MCF 10A (cell line): ENCODE data around the gene UQCC5. TPM values are rescaled to one million over a fixed set of nuclear protein-coding genes. Genes with fewer than 3 reads are reported as not detected.

Source experiments
- BruUV-seq: library from RNA; stranded (reverse); fragments of 400-500 nt; replicated peaks from 2 replicates; lab custom pipeline; 2021; lab: Mats Ljungman, UMichigan
- CTCF ChIA-PET: fragments of 300-600 bp; sonication (Branson Sonifier 250); formaldehyde crosslinking; extraction: SDS; loops from one replicate; lab custom pipeline; 2021; ENCODE audit warnings: antibody characterized with exemption, inconsistent platforms; lab: Yijun Ruan, JAX
- POLR2A ChIA-PET: fragments of 300-600, 350-650 bp; sonication (Branson Sonifier 250); formaldehyde crosslinking; extraction: SDS; loops from one replicate; lab custom pipeline; 2020; ENCODE audit warnings: antibody characterized with exemption, inconsistent platforms; lab: Yijun Ruan, JAX
- DNase-seq: peaks from one replicate; pipeline ENCODE4 v3.0.0-alpha.2; 2018; ENCODE audit not compliant: unreplicated experiment
- H3K27ac Mint-ChIP-seq: one replicate; pipeline ENCODE4 v1.8.0; 2022; ENCODE audit warnings: mild to moderate bottlenecking, low read depth, mixed read lengths; ENCODE audit not compliant: unreplicated experiment
- H3K27me3 Mint-ChIP-seq: one replicate; pipeline ENCODE4 v1.8.0; 2022; ENCODE audit warnings: mixed read lengths; ENCODE audit not compliant: insufficient read depth, unreplicated experiment
- H3K36me3 Mint-ChIP-seq: one replicate; pipeline ENCODE4 v1.8.0; 2022; ENCODE audit warnings: mild to moderate bottlenecking, moderate library complexity, mixed read lengths; ENCODE audit not compliant: insufficient read depth, unreplicated experiment
- H3K4me1 Mint-ChIP-seq: one replicate; pipeline ENCODE4 v1.8.0; 2022; ENCODE audit warnings: mixed read lengths; ENCODE audit not compliant: insufficient read depth, unreplicated experiment
- H3K4me3 Mint-ChIP-seq: one replicate; pipeline ENCODE4 v1.8.0; 2022; ENCODE audit warnings: mild to moderate bottlenecking, moderate library complexity, mixed read lengths; ENCODE audit not compliant: unreplicated experiment
- H3K9me3 Mint-ChIP-seq: one replicate; pipeline ENCODE4 v1.8.0; 2022; ENCODE audit warnings: mixed read lengths; ENCODE audit not compliant: unreplicated experiment
- CTCF ChIP-seq: fragments of 200-600 bp; IDR thresholded peaks from one replicate; pipeline ENCODE4 v1.8.0; 2022; ENCODE audit warnings: antibody characterized with exemption, mild to moderate bottlenecking; ENCODE audit not compliant: unreplicated experiment
- intact Hi-C: fragments of 100-400 bp; cut with micrococcal nuclease; formaldehyde crosslinking; loops from 2 replicates; pipeline ENCODE4 v1.14.1; 2022
- total RNA-seq: library from RNA; stranded (reverse); gene quantifications from 2 replicates; pipeline ENCODE4 v1.2.3, GENCODE V29; 2022

UQCC5 gene
- total RNA-seq, 1 experiment from 2014 or later = 22.6 TPM

GRCh38 chr3:52488746-52489145 lies 47.7 kb upstream of the UQCC5 start:
- ChIA-PET POLR2A (no interaction called here), CTCF (interaction anchor here (0.7 kb wide), 1 partner anchor 23 kb away, joined by 4 read pairs; no protein-coding TSS in a partner anchor)
- Mint-ChIP-seq H3K4me3 (no peak overlapping the region), H3K4me1 (no peaks in the 10 kb centered on the region), H3K9me3 (no peaks in the 10 kb centered on the region), H3K36me3 (peaks cover 46% of the 10 kb centered on the region), H3K27me3 (no peaks in the 10 kb centered on the region), H3K27ac (no peak overlapping the region)
- no peak for DNase-seq
- intact Hi-C loops = no loop called here
- TF ChIP-seq CTCF = no peak
- no TSS peak for BruUV-seq

DNA sequence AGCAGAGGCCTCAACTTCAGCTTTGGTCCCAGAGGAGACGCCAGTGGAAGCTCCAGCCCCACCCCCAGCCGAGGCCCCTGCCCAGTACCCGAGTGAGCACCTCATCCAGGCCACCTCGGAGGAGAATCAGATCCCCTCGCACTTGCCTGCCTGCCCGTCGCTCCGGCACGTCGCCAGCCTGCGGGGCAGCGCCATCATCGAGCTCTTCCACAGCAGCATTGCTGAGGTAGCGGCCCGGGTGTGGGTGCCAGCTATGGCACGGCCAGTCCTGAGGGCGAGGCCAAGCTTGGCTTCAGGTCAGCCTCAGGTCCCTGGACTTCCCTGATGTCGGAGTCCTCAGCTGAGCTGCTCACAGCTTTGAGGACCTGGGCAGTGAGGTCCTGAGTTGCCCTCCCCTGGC lies 47.0 kb upstream of the UQCC5 start:
- Mint-ChIP-seq H3K27ac (no peak overlapping the region), H3K9me3 (no peaks in the 10 kb centered on the region), H3K27me3 (no peaks in the 10 kb centered on the region), H3K4me1 (no peaks in the 10 kb centered on the region), H3K36me3 (peaks cover 46% of the 10 kb centered on the region), H3K4me3 (no peak overlapping the region)
- DNase-seq = no peak
- intact Hi-C loops = no loop called here
- ChIA-PET CTCF (interaction anchor here (0.9 kb wide), 1 partner anchor 90 kb away, joined by 3 read pairs; no protein-coding TSS in a partner anchor), POLR2A (no interaction called here)
- no peak for TF ChIP-seq CTCF
- no TSS peak for BruUV-seq

- ChIA-PET POLR2A (interaction anchor here (0.5 kb wide), 1 partner anchor 642 kb away, joined by 4 read pairs; no protein-coding TSS in a partner anchor), CTCF (interaction anchor here (0.7 to 0.9 kb wide), 3 partner anchors 78 to 402 kb away, joined by 3 to 4 read pairs (median 3); no protein-coding TSS in a partner anchor)
- H3K27ac Mint-ChIP-seq = no peak overlapping the region
- H3K36me3 Mint-ChIP-seq = peaks cover 46% of the 10 kb centered on the region
- BruUV-seq = no TSS peak
- no peak for TF ChIP-seq CTCF
- intact Hi-C loops = no loop called here
- DNase-seq = no peak
- no peaks in the 10 kb centered on the region for H3K4me1 Mint-ChIP-seq
- no peak overlapping the region for H3K4me3 Mint-ChIP-seq
- H3K27me3 Mint-ChIP-seq = no peaks in the 10 kb centered on the region
- no peaks in the 10 kb centered on the region for H3K9me3 Mint-ChIP-seq
Observed at GRCh38 chr3:52490035-52490938, 46.1 kb upstream of the UQCC5 start.

GRCh38 chr3:52490939-52491526 lies 45.4 kb upstream of the UQCC5 start:
- Mint-ChIP-seq H3K27ac (no peak overlapping the region), H3K4me3 (no peak overlapping the region), H3K4me1 (no peaks in the 10 kb centered on the region), H3K36me3 (peaks cover 46% of the 10 kb centered on the region), H3K9me3 (no peaks in the 10 kb centered on the region), H3K27me3 (no peaks in the 10 kb centered on the region)
- BruUV-seq = no TSS peak
- no peak for DNase-seq
- no peak for TF ChIP-seq CTCF
- intact Hi-C loops = no loop called here
- CTCF ChIA-PET = interaction anchor here (0.7 to 1.2 kb wide), 2 partner anchors 44 to 403 kb away, joined by 3 read pairs; no protein-coding TSS in a partner anchor
- POLR2A ChIA-PET = no interaction called here
